Effector memory CD8-positive, alpha-beta T cell (primary cell): ENCODE data around the gene IL17REL.

Experiments
- ATAC-seq: fragments of 150-1000 bp; cut with Tn5 transposase; replicated peaks from 2 replicates; pipeline ENCODE4 v1.10.0; 2021; ENCODE audit warnings: mild to moderate bottlenecking, moderate library complexity
- DNase-seq, 3 experiments: peaks; one replicate each; pipeline ENCODE4 v3.0.0; 2021
- H3K27ac Mint-ChIP-seq, 2 donors: one replicate each; pipeline ENCODE4 v1.8.0; 2022; ENCODE audit warnings: mild to moderate bottlenecking in 2 of 2, mixed read lengths in 2 of 2, moderate library complexity in 2 of 2
- H3K27me3 Mint-ChIP-seq, 2 donors: one replicate each; pipeline ENCODE4 v1.8.0; 2022; ENCODE audit warnings: mixed read lengths in 2 of 2
- H3K36me3 Mint-ChIP-seq: one replicate; pipeline ENCODE4 v1.8.0; 2022; ENCODE audit warnings: mild to moderate bottlenecking, moderate library complexity, mixed read lengths; ENCODE audit not compliant: insufficient read depth
- H3K4me1 Mint-ChIP-seq, 2 donors: one replicate each; pipeline ENCODE4 v1.8.0; 2022; ENCODE audit warnings: low read depth in 2 of 2, mixed read lengths in 2 of 2
- H3K4me3 Mint-ChIP-seq, 2 donors: one replicate each; pipeline ENCODE4 v1.8.0; 2022; ENCODE audit warnings: mild to moderate bottlenecking in 2 of 2, mixed read lengths in 2 of 2, moderate library complexity in 2 of 2
- H3K9me3 Mint-ChIP-seq, 2 donors: one replicate each; pipeline ENCODE4 v1.8.0; 2022; ENCODE audit warnings: mixed read lengths in 2 of 2

The IL17REL gene

GRCh38 chr22:49965091-49966040 is 47.2 kb downstream of the IL17REL start:
- peaks cover 21 to 26% of the 10 kb centered on the region in 2 donors for H3K4me1 Mint-ChIP-seq
- no peaks in the 10 kb centered on the region for H3K27me3 Mint-ChIP-seq
- DNase-seq, result no peak
- peaks cover 95% of the 10 kb centered on the region for H3K36me3 Mint-ChIP-seq
- peak overlapping the region; percentile 96 to 98 for H3K27ac Mint-ChIP-seq
- H3K4me3 Mint-ChIP-seq, result peak overlapping the region; percentile 22 to 95
- H3K9me3 Mint-ChIP-seq, result no peaks in the 10 kb centered on the region
- no peak for ATAC-seq

DNA sequence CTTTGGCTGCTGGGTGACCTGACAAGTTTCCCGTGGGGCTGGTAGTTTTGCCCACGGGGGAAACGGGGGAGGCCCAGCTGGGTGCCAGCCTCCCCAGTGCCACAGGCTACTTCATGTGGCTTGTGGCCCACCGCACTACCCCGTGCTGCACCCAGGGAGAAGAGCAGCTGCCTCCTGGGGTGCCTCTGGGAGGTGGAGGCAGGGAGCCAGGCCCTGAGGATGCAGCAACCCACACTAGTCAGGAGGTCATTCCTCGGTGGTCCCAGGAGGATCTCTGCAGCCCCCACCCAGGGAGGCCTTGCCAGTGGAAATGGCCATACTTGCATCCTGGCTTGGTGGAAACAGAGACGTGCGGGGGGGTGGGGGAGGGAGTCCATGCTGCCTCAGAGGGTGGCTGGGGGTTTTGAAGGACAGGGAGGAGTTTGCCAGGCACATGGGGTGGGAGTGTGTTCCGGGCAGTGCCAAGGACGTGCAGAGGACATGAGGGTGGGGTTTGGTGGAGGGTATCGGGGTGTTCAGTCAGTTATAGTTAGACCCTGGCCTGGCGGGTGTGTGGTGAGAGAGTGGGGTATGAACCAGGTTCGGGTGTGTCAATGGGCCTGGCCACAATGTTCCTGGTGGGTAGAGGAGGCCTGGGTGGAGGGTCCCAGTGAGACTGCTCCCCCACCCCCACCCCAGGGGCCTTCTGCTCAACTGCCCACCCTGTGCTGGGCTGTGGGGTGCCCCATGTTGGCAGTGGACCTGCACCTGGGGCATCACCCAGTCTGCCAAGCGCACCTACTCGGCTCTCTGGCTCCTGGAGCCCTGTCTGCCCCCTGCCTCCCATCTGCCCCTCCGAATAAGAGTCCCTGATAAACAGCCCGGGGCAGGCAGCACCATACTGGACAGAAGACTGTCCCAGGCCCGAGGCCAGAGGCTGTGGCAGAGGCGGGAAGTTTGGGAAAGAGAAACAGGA is 48.2 kb downstream of the IL17REL start:
- Mint-ChIP-seq H3K4me1 (peaks cover 20 to 26% of the 10 kb centered on the region in 2 donors), H3K4me3 (peak overlapping the region; percentile 88 to 95), H3K27ac (peak overlapping the region; percentile 96 to 98), H3K27me3 (no peaks in the 10 kb centered on the region), H3K9me3 (no peaks in the 10 kb centered on the region), H3K36me3 (peaks cover 94% of the 10 kb centered on the region)
- DNase-seq, result peak in 1 of 3 experiments; percentile 38
- ATAC-seq, result no peak

GRCh38 chr22:49963647-49964026 is 48.9 kb downstream of the IL17REL start:
- ATAC-seq (no peak), DNase-seq (no peak)
- peaks cover 94% of the 10 kb centered on the region for H3K36me3 Mint-ChIP-seq
- peak overlapping the region; percentile 88 to 95 for H3K4me3 Mint-ChIP-seq
- no peaks in the 10 kb centered on the region for H3K9me3 Mint-ChIP-seq
- peaks cover 20 to 28% of the 10 kb centered on the region in 2 donors for H3K4me1 Mint-ChIP-seq
- H3K27me3 Mint-ChIP-seq, result no peaks in the 10 kb centered on the region
- H3K27ac Mint-ChIP-seq, result peak overlapping the region; percentile 96 to 98

DNA sequence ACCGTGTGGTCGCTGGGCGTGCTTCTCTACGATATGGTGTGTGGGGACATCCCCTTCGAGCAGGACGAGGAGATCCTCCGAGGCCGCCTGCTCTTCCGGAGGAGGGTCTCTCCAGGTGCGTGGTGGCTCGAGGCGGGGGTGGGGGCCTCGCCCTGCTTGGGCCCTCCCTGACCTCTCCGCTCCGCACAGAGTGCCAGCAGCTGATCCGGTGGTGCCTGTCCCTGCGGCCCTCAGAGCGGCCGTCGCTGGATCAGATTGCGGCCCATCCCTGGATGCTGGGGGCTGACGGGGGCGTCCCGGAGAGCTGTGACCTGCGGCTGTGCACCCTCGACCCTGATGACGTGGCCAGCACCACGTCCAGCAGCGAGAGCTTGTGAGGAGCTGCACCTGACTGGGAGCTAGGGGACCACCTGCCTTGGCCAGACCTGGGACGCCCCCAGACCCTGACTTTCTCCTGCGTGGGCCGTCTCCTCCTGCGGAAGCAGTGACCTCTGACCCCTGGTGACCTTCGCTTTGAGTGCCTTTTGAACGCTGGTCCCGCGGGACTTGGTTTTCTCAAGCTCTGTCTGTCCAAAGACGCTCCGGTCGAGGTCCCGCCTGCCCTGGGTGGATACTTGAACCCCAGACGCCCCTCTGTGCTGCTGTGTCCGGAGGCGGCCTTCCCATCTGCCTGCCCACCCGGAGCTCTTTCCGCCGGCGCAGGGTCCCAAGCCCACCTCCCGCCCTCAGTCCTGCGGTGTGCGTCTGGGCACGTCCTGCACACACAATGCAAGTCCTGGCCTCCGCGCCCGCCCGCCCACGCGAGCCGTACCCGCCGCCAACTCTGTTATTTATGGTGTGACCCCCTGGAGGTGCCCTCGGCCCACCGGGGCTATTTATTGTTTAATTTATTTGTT is 49.6 kb downstream of the IL17REL start:
- H3K27me3 Mint-ChIP-seq, result no peaks in the 10 kb centered on the region
- no peak for DNase-seq
- no peaks in the 10 kb centered on the region for H3K9me3 Mint-ChIP-seq
- H3K36me3 Mint-ChIP-seq, result peaks cover 93% of the 10 kb centered on the region
- H3K4me3 Mint-ChIP-seq, result peak overlapping the region; percentile 88 to 95
- peaks cover 20 to 28% of the 10 kb centered on the region in 2 donors for H3K4me1 Mint-ChIP-seq
- peak overlapping the region; percentile 96 to 98 for H3K27ac Mint-ChIP-seq
- no peak for ATAC-seq

GRCh38 chr22:49962012-49962750 is 50.4 kb downstream of the IL17REL start:
- Mint-ChIP-seq H3K9me3 (no peaks in the 10 kb centered on the region), H3K4me1 (peaks cover 17 to 22% of the 10 kb centered on the region in 2 donors), H3K4me3 (peak overlapping the region; percentile 88 to 95), H3K27ac (peak overlapping the region; percentile 96 to 98), H3K36me3 (peaks cover 88% of the 10 kb centered on the region), H3K27me3 (no peaks in the 10 kb centered on the region)
- peak; percentile 52 for ATAC-seq
- peak; percentile 73 to 79 (median 77) for DNase-seq

DNA sequence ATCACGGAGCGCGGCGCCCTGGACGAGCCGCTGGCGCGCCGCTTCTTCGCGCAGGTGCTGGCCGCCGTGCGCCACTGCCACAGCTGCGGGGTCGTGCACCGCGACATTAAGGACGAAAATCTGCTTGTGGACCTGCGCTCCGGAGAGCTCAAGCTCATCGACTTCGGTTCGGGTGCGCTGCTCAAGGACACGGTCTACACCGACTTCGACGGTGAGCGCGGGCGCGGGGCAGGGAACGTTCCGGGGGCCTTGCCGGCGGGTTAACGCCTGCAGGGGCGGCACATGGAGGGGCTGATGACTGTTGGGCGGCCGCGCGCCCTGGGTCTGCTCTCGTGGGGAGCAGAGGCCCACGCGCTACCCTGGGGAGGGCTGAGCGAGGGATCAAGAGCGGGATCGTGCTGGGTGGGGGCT is 51.0 kb downstream of the IL17REL start:
- Mint-ChIP-seq H3K27ac (peak overlapping the region; percentile 96 to 98), H3K27me3 (no peaks in the 10 kb centered on the region), H3K4me1 (peaks cover 16 to 22% of the 10 kb centered on the region in 2 donors), H3K4me3 (peak overlapping the region; percentile 88 to 95), H3K36me3 (peaks cover 84% of the 10 kb centered on the region), H3K9me3 (no peaks in the 10 kb centered on the region)
- ATAC-seq (no peak), DNase-seq (no peak)

DNA sequence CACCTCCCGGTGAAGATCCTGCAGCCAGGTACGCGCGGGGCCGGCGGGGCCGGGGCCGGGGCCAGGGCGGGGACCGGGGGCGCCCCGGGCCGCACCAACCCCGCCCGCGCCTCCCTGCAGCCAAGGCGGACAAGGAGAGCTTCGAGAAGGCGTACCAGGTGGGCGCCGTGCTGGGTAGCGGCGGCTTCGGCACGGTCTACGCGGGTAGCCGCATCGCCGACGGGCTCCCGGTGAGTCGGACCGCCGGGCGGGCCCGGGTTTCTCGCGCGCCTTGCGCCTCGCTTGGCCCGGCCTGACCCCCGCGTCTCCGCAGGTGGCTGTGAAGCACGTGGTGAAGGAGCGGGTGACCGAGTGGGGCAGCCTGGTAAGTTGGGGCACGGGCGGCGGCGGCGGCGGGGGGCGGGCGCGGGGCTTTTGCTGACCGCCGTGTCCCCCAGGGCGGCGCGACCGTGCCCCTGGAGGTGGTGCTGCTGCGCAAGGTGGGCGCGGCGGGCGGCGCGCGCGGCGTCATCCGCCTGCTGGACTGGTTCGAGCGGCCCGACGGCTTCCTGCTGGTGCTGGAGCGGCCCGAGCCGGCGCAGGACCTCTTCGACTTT is 51.5 kb downstream of the IL17REL start:
- no peak for ATAC-seq
- peak in 2 of 3 experiments; percentile 37 to 42 for DNase-seq
- no peaks in the 10 kb centered on the region for H3K27me3 Mint-ChIP-seq
- peaks cover 16 to 19% of the 10 kb centered on the region in 2 donors for H3K4me1 Mint-ChIP-seq
- H3K9me3 Mint-ChIP-seq, result no peaks in the 10 kb centered on the region
- H3K4me3 Mint-ChIP-seq, result peak overlapping the region; percentile 88 to 95
- peaks cover 79% of the 10 kb centered on the region for H3K36me3 Mint-ChIP-seq
- peak overlapping the region; percentile 96 to 98 for H3K27ac Mint-ChIP-seq

GRCh38 chr22:49960159-49961004 is 52.2 kb downstream of the IL17REL start, which contains the start of gene PIM3:
Gene PIM3 (plus strand): TSS chr22:49960772. CDS start chr22:49960948, 176 bp downstream.
- no peaks in the 10 kb centered on the region for H3K27me3 Mint-ChIP-seq
- DNase-seq, result peak; percentile 81 to 84 (median 82)
- peak within 1 kb of the TSS; percentile 88 to 95 for H3K4me3 Mint-ChIP-seq
- peaks cover 16 to 19% of the 10 kb centered on the region in 2 donors for H3K4me1 Mint-ChIP-seq
- peak within 1 kb of the TSS; percentile 96 to 98 for H3K27ac Mint-ChIP-seq
- H3K36me3 Mint-ChIP-seq, result peaks cover 72% of the 10 kb centered on the region
- H3K9me3 Mint-ChIP-seq, result no peaks in the 10 kb centered on the region
- peak; percentile 61 for ATAC-seq

DNA sequence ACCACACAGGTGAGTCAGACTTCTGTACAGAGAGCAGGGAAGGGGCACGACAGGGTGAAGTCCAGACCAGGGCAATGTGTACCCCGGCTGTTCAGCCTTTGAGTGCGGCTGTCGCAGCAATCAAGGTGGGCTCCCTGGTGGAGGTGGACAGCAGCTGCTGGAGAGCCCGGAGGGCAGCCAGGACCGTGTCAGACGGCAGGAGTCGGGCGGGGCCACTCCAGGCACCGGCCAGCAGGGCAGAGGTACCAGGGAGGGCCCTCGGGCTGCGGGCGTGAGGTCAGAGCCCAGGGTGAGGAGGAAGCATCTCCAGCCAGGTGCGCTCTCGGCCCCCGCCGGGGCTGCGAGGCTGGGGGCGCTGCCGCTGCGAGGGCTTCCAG is 52.8 kb downstream of the IL17REL start:
- H3K4me3 Mint-ChIP-seq, result peak overlapping the region; percentile 74 to 81
- peaks cover 16 to 19% of the 10 kb centered on the region in 2 donors for H3K4me1 Mint-ChIP-seq
- DNase-seq, result no peak
- peaks cover 66% of the 10 kb centered on the region for H3K36me3 Mint-ChIP-seq
- H3K9me3 Mint-ChIP-seq, result no peaks in the 10 kb centered on the region
- no peak for ATAC-seq
- peak overlapping the region in 1 of 2 donors; percentile 81 for H3K27ac Mint-ChIP-seq
- no peaks in the 10 kb centered on the region for H3K27me3 Mint-ChIP-seq

- peaks cover 14 to 18% of the 10 kb centered on the region in 2 donors for H3K4me1 Mint-ChIP-seq
- peak overlapping the region; percentile 77 to 81 for H3K27ac Mint-ChIP-seq
- no peak for DNase-seq
- H3K27me3 Mint-ChIP-seq, result no peaks in the 10 kb centered on the region
- no peak for ATAC-seq
- H3K36me3 Mint-ChIP-seq, result peaks cover 60% of the 10 kb centered on the region
- peak overlapping the region; percentile 74 to 81 for H3K4me3 Mint-ChIP-seq
- H3K9me3 Mint-ChIP-seq, result no peaks in the 10 kb centered on the region
Observed at GRCh38 chr22:49958931-49959781, 53.4 kb downstream of the IL17REL start.
